Measurements from ENCODE around the gene PRR23A.
"Not testable (repeated sequence)": the region's sequence is repeated elsewhere in the genome, so short reads cannot be mapped to it uniquely, and the experiment has no call there.

Gene PRR23A

DNA sequence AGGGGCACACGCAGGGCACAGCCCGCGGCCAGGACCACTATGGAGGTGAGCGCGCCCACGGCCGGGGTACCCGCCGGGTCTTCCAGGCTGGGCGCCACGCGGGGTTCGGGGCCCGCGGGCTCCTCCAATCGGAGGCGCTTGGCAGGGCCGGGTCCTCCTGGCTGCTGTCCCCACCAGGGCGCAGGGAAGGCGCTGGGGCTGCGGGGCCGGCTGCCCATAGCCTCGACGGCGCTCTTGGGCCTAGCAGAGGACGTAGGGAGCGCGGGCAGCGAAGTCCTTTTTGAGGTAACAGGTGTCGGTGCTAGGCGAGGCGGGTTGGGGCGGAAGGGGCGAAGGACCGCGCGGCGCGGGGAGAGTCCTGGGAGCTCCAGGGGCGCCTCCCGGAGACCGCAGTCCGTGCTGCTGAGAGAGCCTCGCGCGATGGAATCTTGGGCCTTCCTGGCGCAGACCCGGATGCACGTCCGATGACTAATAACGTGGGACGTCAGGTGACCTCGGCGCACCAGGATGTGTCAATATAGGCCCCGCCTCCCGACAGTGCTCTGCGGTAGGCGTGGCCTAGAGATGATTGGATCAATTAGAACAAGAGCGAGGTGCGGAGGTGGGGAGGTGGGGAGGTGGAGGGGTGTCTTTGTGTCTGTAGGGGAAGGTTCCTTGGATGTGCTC, at the start of gene PRR23A:
Gene PRR23A (minus strand): TSS at position 218 of the 666 bp plus-strand sequence. CDS start 0 bp downstream, at position 218.
- no peak for DNase-seq (ENCODE audit: low spot score)

DNA sequence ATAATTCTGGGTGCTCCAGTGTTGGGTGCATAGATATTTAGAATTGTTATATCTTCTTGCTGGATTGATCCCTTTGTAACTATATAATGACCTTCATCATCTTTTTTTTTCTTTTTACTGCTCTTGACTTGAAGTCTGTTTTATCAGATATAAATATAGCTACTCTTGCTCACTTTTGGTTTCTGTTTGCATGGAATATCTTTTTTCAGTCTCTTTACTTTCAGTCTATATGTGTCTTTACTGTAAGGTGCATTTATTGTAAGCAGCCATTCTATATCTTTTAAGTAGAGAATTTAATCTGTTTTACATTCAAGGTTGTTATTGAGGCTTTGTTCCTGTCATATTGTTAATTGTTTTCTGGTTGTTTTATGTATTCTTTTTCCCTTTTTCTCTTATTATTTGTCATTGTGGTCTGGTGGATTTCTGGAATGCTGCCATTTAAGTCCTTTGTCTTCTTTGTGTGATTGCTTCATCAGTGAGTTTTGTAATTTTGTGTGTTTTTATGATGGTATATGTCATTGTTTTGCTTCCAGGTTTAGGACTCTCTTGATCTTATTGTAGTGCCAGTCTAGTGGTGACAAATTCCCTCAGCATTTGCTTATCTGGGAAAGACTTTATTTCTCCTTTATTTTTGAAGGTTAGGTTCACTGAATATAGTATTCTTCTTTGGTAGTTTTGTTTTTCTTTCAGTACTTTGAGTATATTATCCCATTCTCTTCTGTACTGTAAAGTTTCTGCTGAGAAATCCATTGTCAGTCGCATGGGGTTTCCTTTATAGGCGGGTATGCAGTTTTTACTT, 46.9 kb upstream of the PRR23A start:
- no peak for DNase-seq (ENCODE audit: low spot score)

DNA sequence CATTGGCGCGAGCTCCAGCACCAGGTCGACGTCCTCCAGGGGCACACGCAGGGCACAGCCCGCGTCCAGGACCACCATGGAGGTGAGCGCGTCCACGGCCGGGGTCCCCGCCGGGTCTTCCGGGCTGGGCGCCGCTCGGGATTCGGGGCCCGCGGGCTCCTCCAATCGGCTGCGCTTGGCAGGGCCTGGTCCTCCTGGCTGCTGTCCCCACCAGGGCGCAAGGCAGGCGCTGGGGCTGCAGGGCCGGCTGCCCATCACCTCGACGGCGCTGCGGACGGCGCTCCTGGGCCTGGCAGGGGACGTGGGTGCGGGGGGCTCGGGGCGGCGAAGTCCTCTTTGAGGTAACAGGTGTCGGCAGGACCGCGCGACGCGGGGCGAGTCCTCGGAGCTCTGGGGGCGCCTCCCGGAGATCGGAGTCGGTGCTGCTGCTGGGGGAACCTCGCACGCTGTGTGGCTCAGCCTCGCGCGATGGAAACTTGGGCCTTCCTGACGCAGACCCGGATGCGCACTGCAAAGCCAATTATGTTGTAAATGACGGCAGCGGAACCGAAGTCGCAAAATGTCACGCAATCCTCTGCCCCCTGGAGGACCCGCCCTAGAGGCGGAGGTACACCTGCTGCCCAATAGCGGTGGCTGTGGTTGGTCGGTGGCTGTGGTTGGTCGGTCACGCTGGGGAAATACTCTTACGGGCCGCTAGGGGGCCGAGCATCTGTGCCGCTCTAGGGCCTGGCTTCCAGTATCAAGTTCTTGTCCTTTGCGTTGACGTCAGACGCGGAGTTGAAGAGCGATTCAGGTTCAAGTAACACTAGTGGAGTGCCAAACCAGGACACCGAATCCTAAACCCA, 38.5 kb upstream of the PRR23A start, which contains the start of gene PRR23C:
Gene PRR23C (minus strand): TSS at position 527 of the 845 bp plus-strand sequence. CDS start 272 bp downstream, at position 255.
- no peak for DNase-seq (ENCODE audit: low spot score)

DNA sequence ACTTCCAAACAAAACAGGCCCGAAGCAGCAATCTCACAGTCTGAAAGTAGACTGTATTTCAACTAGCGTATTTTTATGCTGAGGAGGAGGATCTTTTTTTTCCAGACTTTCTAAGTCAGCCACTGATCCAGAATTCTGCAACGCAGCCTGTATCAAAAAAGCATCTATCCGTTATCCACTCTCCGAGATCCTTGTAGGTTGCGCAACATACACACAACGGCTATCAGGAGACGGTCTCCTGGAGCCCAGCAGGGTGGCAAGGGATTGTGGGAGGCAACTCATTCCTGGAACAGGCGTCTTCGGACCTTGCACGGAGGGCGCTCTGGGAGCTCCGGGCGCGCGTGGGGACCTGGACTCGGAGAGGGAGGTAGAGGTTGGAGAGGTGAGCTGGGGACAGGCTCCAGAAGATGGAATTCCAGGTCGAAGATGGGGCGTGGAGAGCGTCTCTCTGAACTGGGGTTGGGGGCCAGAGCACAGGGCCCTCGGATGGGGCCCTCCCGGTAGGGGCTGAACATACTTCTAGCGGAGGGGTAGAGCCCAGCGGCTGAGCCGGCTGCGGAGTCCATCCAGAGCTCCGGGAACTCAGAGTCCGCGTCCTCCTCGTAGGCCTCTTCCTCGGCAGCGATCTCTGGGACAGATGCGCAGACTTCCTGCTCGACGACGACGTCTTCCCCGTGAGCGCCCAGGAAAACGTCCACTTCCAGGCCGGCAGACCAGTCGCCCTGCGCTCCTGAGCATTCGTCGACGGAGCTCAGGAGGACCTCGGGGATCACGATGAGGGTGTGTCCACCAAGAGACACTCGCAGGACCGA, 37.7 kb upstream of the PRR23A start:
- no peak for DNase-seq (ENCODE audit: low spot score)

DNA sequence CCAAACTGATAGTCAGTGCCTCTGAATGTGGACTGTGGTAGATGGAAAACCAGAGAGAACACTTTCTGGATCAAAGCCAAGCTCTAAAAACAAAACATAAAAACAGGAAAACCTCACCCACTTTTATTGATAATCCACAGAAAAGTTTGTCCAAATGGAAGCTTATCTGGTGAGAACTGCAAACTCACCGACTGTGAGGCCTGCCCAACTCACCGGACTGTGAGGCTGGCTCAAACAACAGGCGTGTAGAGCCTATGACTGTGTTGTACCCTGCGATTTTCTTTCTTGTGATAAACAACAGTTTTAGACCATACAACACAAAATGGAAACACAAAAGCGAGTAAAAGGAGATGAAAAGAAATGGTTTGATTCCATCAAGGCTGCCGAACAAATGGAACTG, 31.4 kb upstream of the PRR23A start:
- DNase-seq (ENCODE audit: low spot score), result no peak

DNA sequence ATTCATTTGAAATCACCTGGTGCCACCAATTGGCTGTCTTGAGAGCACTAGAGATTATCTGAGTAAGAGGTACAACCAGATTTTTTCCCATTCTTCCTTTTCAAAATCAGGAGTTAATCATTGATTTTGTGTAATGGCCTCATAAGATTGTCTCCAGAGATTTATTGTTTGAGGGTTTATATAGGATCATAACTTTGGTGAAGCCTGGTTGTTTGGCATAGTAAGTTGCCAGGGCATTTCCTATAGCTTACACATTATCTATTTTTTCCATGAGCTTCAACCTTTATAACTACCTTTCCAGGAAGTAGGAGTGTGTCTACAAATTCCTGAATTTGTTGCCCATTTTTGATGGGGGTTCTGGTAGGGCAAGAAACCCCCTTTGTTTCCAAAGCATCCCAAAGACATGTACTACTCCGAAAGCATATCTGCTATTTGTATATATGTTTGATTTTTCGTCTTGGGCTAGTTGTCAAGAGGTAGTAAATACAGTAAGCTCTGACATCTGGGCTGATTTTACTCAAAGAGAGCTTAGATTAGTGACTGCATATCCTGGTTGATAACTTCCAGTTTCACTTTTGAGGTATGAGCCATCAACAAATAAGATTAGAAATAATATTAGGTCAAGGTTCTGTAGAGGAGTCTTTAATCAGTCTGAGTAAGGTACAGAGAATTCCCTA, 26.4 kb upstream of the PRR23A start:
- DNase-seq (ENCODE audit: low spot score), result no peak

DNA sequence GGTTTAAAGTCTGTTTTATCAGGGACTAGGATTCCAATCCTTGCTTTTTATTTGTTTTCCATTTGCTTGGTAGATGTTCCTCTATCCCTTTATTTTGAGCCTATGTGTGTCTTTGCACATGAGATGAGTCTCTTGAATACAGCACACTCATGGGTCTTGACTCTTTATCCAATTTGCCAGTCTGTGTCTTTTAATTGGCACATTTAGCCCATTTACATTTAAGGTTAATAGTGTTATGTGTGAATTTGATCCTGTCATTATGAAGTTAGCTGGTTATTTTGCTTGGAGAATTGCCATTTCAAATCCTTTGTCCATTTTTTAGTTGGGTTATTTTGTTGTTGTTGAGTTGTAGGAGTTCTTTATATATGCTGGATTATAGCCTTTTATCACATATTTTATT, 24.5 kb upstream of the PRR23A start:
- DNase-seq (ENCODE audit: low spot score), result not testable (repeated sequence)

DNA sequence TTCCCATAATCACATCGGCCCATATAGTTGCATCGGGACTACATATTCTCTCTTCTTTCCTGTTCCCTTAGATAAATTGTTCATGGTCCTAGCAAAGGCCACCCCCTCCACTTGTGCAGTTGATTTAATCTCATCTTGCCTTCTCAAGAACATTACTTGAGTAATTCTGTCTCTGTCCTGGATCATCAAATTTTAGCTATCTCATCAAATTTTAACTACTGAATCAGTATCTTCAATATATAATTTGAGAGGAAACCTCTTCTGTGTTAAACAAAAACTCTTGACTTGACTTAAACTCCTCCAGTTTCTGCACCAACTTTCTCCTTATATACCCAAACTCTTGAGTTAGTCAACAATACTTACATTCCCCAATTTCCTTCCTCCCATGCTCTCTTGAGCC, 18.9 kb upstream of the PRR23A start:
- no peak for DNase-seq (ENCODE audit: low spot score)

DNA sequence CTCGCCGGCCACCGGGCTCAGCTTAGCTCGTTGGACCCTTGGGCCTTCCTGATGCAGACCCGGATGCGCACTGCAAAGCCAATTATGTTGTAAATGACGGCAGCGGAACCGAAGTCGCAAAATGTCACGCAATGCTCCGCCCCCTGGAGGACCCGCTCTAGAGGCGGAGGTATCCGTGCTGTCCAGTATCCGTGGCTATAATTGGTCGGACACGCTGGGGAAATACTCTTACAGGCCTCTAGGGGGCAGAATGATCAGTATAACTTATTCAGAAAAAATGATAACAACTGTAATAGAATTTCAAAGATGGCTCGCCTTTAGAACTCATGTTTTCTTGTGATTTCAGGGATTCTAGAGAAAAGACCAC, 14.8 kb upstream of the PRR23A start, which contains the start of gene PRR23B:
Gene PRR23B (minus strand): TSS at position 59 of the 367 bp plus-strand sequence. CDS start 265 bp downstream, outside the sequence.
- DNase-seq (ENCODE audit: low spot score), result no peak

DNA sequence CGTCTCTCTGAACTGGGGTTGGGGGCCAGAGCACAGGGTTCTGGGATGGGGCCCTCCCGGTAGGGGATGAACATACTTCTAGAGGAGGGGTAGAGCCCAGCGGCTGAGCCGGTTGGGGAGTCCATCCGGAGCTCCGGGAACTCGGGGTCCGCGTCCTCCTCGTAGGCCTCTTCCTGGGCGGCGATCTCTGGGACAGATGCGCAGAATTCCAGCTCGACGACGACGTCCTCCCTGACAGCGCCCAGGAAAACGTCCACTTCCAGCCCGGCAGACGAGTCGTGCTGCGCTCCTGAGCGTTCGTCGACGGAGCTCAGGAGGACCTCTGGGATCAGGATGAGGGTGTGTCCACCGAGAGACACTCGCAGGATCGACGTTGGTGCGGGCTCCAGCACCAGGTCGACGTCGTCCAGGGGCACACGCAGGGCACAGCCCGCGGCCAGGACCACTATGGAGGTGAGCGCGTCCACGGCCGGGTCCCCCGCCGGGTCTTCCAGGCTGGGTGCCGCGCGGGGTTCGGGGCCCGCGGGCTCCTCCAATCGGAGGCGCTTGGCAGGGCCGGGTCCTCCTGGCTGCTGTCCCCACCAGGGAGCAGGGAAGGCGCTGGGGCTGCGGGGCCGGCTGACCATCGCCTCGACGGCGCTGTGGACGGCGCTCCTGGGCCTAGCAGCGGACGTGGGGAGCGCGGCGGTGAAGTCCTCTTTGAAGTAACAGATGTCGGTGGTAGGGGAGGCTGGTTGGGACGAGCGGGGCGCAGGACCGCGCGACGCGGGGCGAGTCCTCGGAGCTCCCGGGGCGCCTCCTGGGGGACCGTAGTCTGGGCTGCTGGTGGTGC, 14.2 kb upstream of the PRR23A start:
- DNase-seq (ENCODE audit: low spot score), result no peak

DNA sequence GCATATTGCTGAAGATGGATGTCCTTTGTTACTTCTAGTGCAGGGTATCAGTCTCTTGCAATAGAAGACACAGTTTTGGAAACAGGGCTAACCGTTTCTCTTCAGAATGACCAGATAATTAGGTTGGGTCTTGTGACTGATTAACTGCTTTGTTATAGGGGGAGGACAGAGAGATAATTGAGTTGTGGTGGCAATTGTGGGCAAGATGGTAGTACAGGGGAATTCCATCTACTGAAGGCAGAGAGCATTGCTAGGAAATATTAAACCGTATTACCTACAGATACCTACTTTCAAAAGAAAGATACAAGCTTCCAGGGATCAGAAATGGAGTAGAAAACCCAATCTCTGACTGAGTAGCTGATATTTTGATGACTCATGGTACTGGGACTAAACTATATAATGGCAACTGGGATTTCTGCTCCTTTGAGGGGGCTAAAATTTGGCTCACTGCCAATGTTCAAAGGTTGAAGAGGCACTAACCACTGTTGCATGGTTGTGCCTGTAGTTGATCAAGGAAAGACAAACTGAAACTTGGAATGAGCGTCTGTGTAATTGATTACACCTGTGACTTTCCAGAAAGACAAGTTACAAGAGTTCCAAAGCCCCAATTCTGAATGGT, 10.5 kb upstream of the PRR23A start:
- DNase-seq (ENCODE audit: low spot score), result no peak

DNA sequence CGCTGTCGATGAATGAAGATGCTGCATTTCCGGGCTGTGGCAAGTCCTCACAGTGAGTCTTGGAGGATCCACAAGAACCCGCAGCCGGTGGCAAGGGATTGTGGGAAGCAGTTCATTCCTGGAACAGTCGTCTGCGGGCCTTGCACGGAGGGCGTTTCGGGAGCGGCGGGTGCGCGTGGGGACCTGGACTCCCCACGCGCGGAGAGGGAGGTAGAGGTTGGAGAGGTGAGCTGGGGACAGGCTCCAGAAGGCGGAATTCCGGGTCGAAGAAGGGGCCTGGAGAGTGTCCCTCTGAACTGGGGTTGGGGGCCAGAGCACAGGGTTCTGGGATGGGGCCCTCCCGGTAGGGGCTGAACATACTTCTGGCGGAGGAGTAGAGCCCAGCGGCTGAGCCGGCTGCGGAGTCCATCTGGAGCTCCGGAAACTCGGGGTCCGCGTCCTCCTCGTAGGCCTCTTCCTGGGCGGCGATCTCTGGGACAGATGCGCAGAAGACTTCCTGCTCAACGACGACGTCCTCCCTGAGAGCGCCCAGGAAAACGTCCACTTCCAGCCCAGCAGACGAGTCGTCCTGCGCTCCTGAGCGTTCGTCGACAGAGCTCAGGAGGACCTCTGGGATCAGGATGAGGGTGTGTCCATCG, 593 bp downstream of the PRR23A start:
- no peak for DNase-seq (ENCODE audit: low spot score)

DNA sequence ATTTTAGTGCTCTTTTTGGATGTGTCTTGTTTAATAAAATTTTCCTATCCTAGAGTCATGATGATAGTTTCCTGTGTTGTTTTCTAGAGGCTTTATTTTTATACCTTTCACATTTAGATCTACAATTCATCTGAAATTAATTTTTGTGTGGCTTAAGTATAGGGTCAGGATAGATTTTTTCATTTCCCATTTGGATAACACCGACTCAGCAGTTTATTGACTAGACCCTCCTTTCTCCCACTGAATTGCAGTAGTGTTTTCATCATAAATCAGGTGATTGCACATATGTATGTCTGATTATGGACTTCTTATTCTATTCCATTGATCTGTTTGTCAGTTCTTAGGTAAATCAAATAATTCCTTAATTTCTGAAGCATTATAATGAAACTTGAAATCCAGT, 10.4 kb downstream of the PRR23A start:
- no peak for DNase-seq (ENCODE audit: low spot score)

DNA sequence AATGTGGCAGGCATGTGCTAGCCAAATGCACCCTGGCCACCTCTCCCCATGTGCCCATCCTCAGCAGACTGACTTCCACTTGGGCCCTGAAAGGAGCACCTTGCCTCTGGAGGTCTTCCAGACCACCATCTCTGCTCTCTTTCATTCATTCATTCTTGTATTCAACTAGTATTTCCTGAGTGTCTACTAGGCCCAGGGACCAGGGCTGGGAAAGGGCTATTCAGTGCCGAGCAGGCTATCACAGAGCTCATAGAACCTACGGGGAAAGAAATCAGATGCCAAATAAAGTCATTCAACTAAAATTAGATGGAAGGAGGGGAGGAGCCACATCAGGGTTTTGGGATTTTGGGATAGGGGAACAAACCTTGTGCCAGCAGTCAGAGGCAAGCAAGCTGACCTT, 18.9 kb downstream of the PRR23A start:
- no peak for DNase-seq (ENCODE audit: low spot score)

DNA sequence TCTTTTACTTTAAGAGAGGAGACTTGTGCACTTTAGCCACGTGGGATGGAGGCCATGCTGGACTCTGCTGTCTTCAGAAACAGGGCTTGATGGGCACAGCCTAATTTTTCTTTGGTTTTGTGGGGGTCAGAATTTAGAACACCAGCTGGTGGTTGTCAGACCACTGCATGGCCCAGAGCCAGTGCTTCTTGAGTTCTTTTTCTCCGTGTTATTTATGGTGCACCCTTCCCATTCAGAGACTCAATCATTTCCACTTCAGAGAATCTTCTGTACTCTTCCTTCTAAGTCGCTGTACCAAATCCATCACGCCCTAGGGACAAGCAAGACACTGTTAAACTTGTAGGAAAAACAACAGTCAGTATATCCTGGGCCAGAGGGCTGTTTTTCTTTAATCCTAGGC, 20.1 kb downstream of the PRR23A start:
- no peak for DNase-seq (ENCODE audit: low spot score)

DNA sequence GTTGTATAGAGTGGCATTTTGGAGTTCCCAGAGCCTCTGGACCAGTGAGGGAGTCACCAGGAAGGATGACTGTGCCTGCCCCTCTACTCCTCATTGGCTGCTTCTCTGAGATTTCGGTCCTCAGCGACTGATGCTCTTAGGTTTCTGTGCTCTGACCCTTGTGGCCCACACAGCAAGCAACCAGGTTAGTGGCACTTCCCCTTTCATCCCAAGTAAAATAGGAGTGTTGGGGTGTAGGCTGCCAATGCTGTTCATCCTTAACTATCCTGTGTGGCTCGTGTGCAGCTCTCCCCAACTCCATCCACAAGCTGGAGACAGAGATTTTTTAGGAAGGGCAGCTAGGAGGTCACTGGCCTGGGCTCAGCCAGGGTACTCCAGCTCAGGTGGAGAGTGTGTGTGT, 21.3 kb downstream of the PRR23A start:
- DNase-seq (ENCODE audit: low spot score), result no peak

DNA sequence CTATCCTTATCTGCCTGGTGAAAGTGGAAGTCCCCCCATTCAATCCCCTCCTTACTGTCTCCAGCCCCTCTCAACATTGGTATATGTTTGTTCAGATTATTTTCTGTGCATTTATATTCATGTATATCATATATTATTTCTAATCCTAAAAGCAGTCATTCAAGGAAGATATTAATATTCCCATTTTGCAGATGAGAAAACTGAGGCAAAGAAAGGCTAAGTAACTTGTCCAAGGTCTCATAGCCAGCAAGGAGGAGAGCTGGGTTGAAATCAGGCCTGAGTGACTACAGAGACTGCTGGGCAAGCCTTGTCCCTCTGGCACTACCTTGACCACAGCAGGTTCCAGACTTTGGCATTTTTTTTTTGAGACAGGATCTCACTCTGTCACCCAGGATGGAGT, 30.0 kb downstream of the PRR23A start:
- no peak for DNase-seq (ENCODE audit: low spot score)

DNA sequence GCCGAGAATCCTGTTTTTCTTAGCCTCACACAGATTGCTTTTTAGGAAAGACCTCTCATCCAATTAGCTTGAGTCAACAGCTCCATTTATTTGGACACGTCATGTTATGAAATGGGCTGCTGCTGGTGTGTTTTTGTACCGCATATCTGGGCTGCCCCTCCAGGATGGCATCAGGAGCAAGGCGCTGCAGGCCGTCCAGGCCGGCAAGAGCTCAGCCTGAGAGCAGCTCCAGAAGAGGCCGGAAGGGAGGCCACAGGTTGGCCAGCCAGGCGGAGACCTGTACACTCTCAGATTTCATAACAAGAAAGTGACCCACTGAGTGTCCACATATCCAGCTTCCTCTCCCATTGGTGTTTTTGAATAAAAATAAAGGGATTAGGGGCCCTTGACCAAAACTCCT, 30.7 kb downstream of the PRR23A start:
- no peak for DNase-seq (ENCODE audit: low spot score)

DNA sequence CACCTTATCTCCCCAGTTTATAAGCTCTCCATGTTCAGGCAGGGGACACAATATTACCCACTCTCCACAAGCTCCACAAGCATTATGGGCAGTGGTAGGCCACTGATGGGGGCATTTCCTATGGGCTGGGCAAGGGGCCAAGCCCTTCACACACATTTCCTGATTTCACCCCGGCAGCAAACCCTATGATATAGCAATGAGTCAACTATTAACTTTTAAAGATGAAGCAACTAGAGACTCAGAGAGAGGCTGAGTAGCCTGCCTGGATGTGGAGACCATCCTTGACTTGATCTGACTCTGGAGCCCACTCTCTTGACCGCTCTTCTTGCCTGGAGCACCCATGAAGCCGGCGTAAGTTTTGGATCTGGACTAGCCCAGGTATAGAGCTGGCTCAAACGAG, 31.6 kb downstream of the PRR23A start:
- DNase-seq (ENCODE audit: low spot score), result no peak
